ENCODE results near the gene ERFL.

The ERFL gene

GRCh38 chr19:41921577-41922576, 6.4 kb downstream of the ERFL start:
- no peak for TF ChIP-seq CREB1 (IDR thresholded peaks at IDR 0.05; ENCODE audit: low read depth)
- no peak for TF ChIP-seq TCF12 (IDR thresholded peaks at IDR 0.05; ENCODE audit: low read depth)
- no peak for TF ChIP-seq RAD21 (IDR thresholded peaks at IDR 0.05; ENCODE audit: low read depth)
- no peak for TF ChIP-seq ZBTB7A (IDR thresholded peaks at IDR 0.05; ENCODE audit: low read depth)
- TF ChIP-seq MAX (IDR thresholded peaks at IDR 0.05) = no peak
- TF ChIP-seq FOXM1 (IDR thresholded peaks at IDR 0.05; ENCODE audit: borderline replicate concordance, low read depth) = no peak
- no peak for TF ChIP-seq EP300 (IDR thresholded peaks at IDR 0.05; ENCODE audit: borderline replicate concordance)
- TF ChIP-seq EGR1 (IDR thresholded peaks at IDR 0.05) = no peak
- TF ChIP-seq TAF1 (IDR thresholded peaks at IDR 0.05; ENCODE audit: low read depth) = no peak
- no peak for TF ChIP-seq REST (IDR thresholded peaks at IDR 0.05; ENCODE audit: low read depth)
- no peak for TF ChIP-seq USF1 (IDR thresholded peaks at IDR 0.05)
- TF ChIP-seq CEBPB (IDR thresholded peaks at IDR 0.05) = no peak
- TF ChIP-seq TEAD4 (IDR thresholded peaks at IDR 0.05) = no peak
- TF ChIP-seq NFIC (IDR thresholded peaks at IDR 0.05) = no peak
- TF ChIP-seq YY1 (IDR thresholded peaks at IDR 0.05; ENCODE audit: low read depth) = no peak

- TF ChIP-seq CEBPB (IDR thresholded peaks at IDR 0.05) = no peak
- TF ChIP-seq EP300 (IDR thresholded peaks at IDR 0.05; ENCODE audit: borderline replicate concordance) = no peak
- TF ChIP-seq YY1 (IDR thresholded peaks at IDR 0.05; ENCODE audit: low read depth) = no peak
- TF ChIP-seq ZBTB7A (IDR thresholded peaks at IDR 0.05; ENCODE audit: low read depth) = no peak
- no peak for TF ChIP-seq FOXM1 (IDR thresholded peaks at IDR 0.05; ENCODE audit: borderline replicate concordance, low read depth)
- no peak for TF ChIP-seq REST (IDR thresholded peaks at IDR 0.05; ENCODE audit: low read depth)
- no peak for TF ChIP-seq NFIC (IDR thresholded peaks at IDR 0.05)
- no peak for TF ChIP-seq USF1 (IDR thresholded peaks at IDR 0.05)
- no peak for TF ChIP-seq TAF1 (IDR thresholded peaks at IDR 0.05; ENCODE audit: low read depth)
- no peak for TF ChIP-seq MAX (IDR thresholded peaks at IDR 0.05)
- no peak for TF ChIP-seq RAD21 (IDR thresholded peaks at IDR 0.05; ENCODE audit: low read depth)
- no peak for TF ChIP-seq EGR1 (IDR thresholded peaks at IDR 0.05)
- TF ChIP-seq TEAD4 (IDR thresholded peaks at IDR 0.05) = no peak
- no peak for TF ChIP-seq CREB1 (IDR thresholded peaks at IDR 0.05; ENCODE audit: low read depth)
Measured at GRCh38 chr19:41920882-41921576, 7.2 kb downstream of the ERFL start.

- TF ChIP-seq FOXM1 (IDR thresholded peaks at IDR 0.05; ENCODE audit: borderline replicate concordance, low read depth) (no peak), EGR1 (IDR thresholded peaks at IDR 0.05) (no peak), CREB1 (IDR thresholded peaks at IDR 0.05; ENCODE audit: low read depth) (no peak), YY1 (IDR thresholded peaks at IDR 0.05; ENCODE audit: low read depth) (no peak), TCF12 (IDR thresholded peaks at IDR 0.05; ENCODE audit: low read depth) (no peak), TAF1 (IDR thresholded peaks at IDR 0.05; ENCODE audit: low read depth) (no peak), ZBTB7A (IDR thresholded peaks at IDR 0.05; ENCODE audit: low read depth) (no peak), MAX (IDR thresholded peaks at IDR 0.05) (no peak), TEAD4 (IDR thresholded peaks at IDR 0.05) (no peak), RAD21 (IDR thresholded peaks at IDR 0.05; ENCODE audit: low read depth) (no peak), REST (IDR thresholded peaks at IDR 0.05; ENCODE audit: low read depth) (no peak)
Measured at GRCh38 chr19:41919948-41920712, 8.1 kb downstream of the ERFL start.

All from Ishikawa (cell line).